PC-9 (cell line): Measurements from ENCODE around the gene DYSF.

Source experiments
- CTCF ChIP-seq: fragments of 200-600 bp; sonication (generic); conservative IDR thresholded peaks from 2 replicates; pipeline ENCODE4 v1.6.1; 2017; ENCODE audit warnings: mixed run types, antibody characterized with exemption, mild to moderate bottlenecking, moderate library complexity
- EZH2 ChIP-seq: fragments of 200-600 bp; sonication (generic); IDR thresholded peaks from 2 replicates; pipeline ENCODE4 v1.8.0; 2017; ENCODE audit warnings: antibody characterized with exemption, low read depth

- TF ChIP-seq EZH2, result no peak
- TF ChIP-seq CTCF, result no peak
These were observed 266.9 kb downstream of the DYSF start for GRCh38 chr2:71720283-71720560.
